HFF-Myc (cell line): ENCODE measurements around the gene COQ3.

ENCODE experiments used
- DNase-seq: peaks from one replicate; pipeline ENCODE4 v3.0.0-alpha.2; 2011; ENCODE audit warnings: low read depth; ENCODE audit errors: extremely low read depth
- H3K4me3 ChIP-seq: replicated peaks from 2 replicates; pipeline ENCODE4 v1.5.1; 2011; ENCODE audit warnings: low read depth, mild to moderate bottlenecking, control low read depth, low read length
- TF ChIP-seq, protein P1 (sequence below): IDR thresholded peaks from 2 replicates; pipeline ENCODE4 v1.5.1; 2012; ENCODE audit warnings: mild to moderate bottlenecking, low read depth, low read length, control low read depth; ENCODE audit errors: missing control alignments

The COQ3 gene

DNA sequence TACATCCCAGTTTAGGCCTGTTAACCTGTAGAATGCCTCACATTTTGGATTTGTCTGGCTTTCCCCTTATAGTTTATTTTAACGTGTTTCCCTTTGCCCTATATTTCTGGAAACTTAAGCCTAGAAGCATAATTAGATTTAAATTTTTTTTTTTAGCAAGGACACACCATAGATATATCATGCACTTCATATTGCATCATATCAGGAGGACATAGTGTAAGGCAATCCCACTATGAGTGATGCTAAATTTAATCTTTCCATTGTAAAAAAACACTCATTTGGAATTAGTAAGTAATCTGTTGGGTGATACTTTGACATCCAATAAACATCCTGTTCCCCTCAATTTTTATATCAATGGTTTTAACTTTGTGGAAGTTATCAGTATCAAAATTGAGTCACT, 34.2 kb downstream of the COQ3 start:
- TF ChIP-seq, protein P1, sequence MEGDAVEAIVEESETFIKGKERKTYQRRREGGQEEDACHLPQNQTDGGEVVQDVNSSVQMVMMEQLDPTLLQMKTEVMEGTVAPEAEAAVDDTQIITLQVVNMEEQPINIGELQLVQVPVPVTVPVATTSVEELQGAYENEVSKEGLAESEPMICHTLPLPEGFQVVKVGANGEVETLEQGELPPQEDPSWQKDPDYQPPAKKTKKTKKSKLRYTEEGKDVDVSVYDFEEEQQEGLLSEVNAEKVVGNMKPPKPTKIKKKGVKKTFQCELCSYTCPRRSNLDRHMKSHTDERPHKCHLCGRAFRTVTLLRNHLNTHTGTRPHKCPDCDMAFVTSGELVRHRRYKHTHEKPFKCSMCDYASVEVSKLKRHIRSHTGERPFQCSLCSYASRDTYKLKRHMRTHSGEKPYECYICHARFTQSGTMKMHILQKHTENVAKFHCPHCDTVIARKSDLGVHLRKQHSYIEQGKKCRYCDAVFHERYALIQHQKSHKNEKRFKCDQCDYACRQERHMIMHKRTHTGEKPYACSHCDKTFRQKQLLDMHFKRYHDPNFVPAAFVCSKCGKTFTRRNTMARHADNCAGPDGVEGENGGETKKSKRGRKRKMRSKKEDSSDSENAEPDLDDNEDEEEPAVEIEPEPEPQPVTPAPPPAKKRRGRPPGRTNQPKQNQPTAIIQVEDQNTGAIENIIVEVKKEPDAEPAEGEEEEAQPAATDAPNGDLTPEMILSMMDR: no peak
- DNase-seq: no peak
- no peak overlapping the region for H3K4me3 ChIP-seq

DNA sequence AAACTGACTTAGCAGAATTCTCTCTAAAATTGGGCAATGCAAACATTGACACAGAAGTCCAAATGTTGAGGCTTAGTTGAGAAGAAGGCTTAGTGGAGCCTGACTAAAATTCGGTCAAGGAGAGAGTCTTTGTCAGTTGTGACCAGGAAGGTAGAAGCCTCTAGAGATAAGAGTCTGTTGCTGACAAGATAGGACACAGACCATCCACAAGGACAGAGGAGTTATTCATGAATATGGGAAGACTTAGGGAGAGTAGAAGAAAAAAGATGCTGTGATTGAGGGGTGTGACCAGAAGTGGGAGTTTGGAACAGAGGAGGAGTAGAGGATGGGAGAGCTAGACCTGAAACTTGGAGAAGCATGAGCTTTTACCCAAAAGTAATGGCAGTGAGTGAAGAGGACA, 37.4 kb downstream of the COQ3 start:
- H3K4me3 ChIP-seq: no peak overlapping the region
- no peak for DNase-seq
- TF ChIP-seq, protein P1: no peak

- H3K4me3 ChIP-seq: no peak overlapping the region
- TF ChIP-seq, protein P1: no peak
- no peak for DNase-seq
Observed at GRCh38 chr6:99354983-99355382, 39.0 kb downstream of the COQ3 start.

DNA sequence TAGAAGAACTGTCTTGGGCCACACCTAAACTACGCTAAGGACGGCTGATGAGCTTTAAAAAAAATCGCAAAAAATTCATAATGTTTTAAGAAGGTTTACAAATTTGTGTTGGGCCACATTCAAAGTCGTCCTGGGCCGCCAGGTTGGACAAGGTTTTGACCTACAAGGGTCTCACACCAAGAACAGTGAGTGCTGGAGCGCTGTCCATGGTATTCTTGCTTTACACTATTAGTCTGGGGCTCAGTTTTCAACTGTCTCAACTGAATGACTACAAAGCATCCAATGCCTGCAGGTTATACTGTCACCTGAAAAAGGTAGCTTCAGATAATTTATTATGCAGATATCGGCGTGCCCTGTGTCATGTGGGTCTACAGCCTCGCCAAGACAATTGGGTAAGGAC, 40.9 kb downstream of the COQ3 start:
- no peak for DNase-seq
- TF ChIP-seq, protein P1: no peak
- no peak overlapping the region for H3K4me3 ChIP-seq

DNA sequence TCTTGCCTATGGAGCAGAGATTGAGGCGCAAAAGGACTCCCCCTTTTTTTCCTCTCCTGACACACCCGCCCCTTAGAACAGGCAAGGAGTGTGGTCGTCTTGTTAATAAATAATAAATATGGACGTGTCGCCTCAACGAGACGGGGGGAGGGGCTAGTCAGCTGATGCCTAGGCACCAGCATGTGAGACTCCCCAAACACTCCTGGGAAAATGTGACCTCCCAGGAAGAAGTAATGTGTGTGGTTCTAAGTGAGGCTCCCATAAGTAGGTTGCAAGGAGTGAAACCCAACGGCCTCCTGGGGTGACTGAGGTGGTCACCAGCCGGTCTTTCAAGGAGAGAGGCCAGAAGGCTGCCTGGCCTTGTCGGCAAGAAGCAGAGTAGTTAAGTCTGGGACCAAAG, 43.4 kb downstream of the COQ3 start:
- H3K4me3 ChIP-seq: no peak overlapping the region
- TF ChIP-seq, protein P1: no peak
- no peak for DNase-seq

GRCh38 chr6:99349171-99350141, 44.5 kb downstream of the COQ3 start, which contains the start of gene FAXC:
FAXC (minus strand) TSS chr6:99349674; CDS start chr6:99349372, 302 bp downstream.
- H3K4me3 ChIP-seq: peak within 1 kb of the TSS; percentile 59
- TF ChIP-seq, protein P1: no peak
- no peak for DNase-seq
